HuH-7 (cell line): ENCODE data around the gene CENPB.
A peak's percentile ranks its signal among the peaks of the same experiment; 100 is the strongest.
"Not testable (repeated sequence)": the region's sequence is repeated elsewhere in the genome, so short reads cannot be mapped to it uniquely, and the experiment has no call there.

Experiments used
- DNase-seq: peaks from one replicate; pipeline ENCODE4 v3.0.0; 2011; ENCODE audit warnings: low spot score

Gene CENPB

GRCh38 chr20:3811467-3812258, 25.1 kb upstream of the CENPB start:
- peak; percentile 84 for DNase-seq

- no peak for DNase-seq
Measured at GRCh38 chr20:3808544-3808943, 22.0 kb upstream of the CENPB start.

GRCh38 chr20:3804781-3805180, 18.2 kb upstream of the CENPB start:
- DNase-seq = no peak

- no peak for DNase-seq
Measured at GRCh38 chr20:3804254-3804751, 17.8 kb upstream of the CENPB start.

- DNase-seq = no peak
Measured at GRCh38 chr20:3803854-3804253, 17.3 kb upstream of the CENPB start.

- no peak for DNase-seq
Measured at GRCh38 chr20:3803289-3803688, 16.7 kb upstream of the CENPB start.

GRCh38 chr20:3802524-3803239, 16.1 kb upstream of the CENPB start:
- DNase-seq = no peak

GRCh38 chr20:3801846-3802245, 15.3 kb upstream of the CENPB start:
- DNase-seq = no peak

GRCh38 chr20:3801299-3801698, 14.8 kb upstream of the CENPB start:
- no peak for DNase-seq

- no peak for DNase-seq
Measured at GRCh38 chr20:3800878-3801260, 14.3 kb upstream of the CENPB start.

GRCh38 chr20:3800256-3800877, 13.8 kb upstream of the CENPB start:
- no peak for DNase-seq

- DNase-seq = no peak
Measured at GRCh38 chr20:3798908-3799248, 12.3 kb upstream of the CENPB start.

- no peak for DNase-seq
Measured at GRCh38 chr20:3798373-3798768, 11.8 kb upstream of the CENPB start.

- peak; percentile 59 for DNase-seq
Measured at GRCh38 chr20:3797592-3798372, 11.2 kb upstream of the CENPB start.

- DNase-seq = no peak
Measured at GRCh38 chr20:3797226-3797545, 10.6 kb upstream of the CENPB start.

- peak; percentile 66 for DNase-seq
Measured at GRCh38 chr20:3796477-3797225, 10.1 kb upstream of the CENPB start.

GRCh38 chr20:3795511-3796468, 9.2 kb upstream of the CENPB start, which contains the start of gene CDC25B:
Gene CDC25B, plus strand, starts transcription at chr20:3796310. Its CDS starts 222 bp downstream, at chr20:3796532.
- peak; percentile 99 for DNase-seq

- no peak for DNase-seq
Measured at GRCh38 chr20:3794701-3795420, 8.3 kb upstream of the CENPB start.

- not testable (repeated sequence) for DNase-seq
Measured at GRCh38 chr20:3794168-3794567, 7.6 kb upstream of the CENPB start.

- DNase-seq = not testable (repeated sequence)
Measured at GRCh38 chr20:3789201-3789600, 2.7 kb upstream of the CENPB start.
